SK-N-MC (cell line): ENCODE data around the gene MTMR10.

ENCODE experiments used
- DNase-seq: peaks from one replicate; pipeline ENCODE4 v3.0.0-alpha.2; 2011; ENCODE audit warnings: low read depth, low spot score
- H3K27ac ChIP-seq: fragments of 200-600 bp; sonication (generic); 2 replicates; pipeline ENCODE4 v1.5.1; 2016; ENCODE audit warnings: mixed run types
- H3K36me3 ChIP-seq: fragments of 200-600 bp; sonication (generic); 2 replicates; pipeline ENCODE4 v1.6.1; 2017; ENCODE audit warnings: antibody characterized with exemption, low read length, mixed read lengths; ENCODE audit not compliant: insufficient read depth
- H3K4me3 ChIP-seq: fragments of 200-600 bp; sonication (generic); 2 replicates; pipeline ENCODE4 v1.5.1; 2016
- H3K9ac ChIP-seq: fragments of 200-600 bp; sonication (generic); 2 replicates; pipeline ENCODE4 v1.8.0; 2017; ENCODE audit warnings: mixed run types, mixed read lengths; ENCODE audit not compliant: insufficient read length
- H3K9me3 ChIP-seq: fragments of 200-600 bp; sonication (generic); 2 replicates; pipeline ENCODE4 v1.6.1; 2017; ENCODE audit warnings: low read depth, mild to moderate bottlenecking, antibody characterized with exemption, low read length, moderate library complexity, mixed read lengths
- EZH2 ChIP-seq: fragments of 200-600 bp; sonication (generic); IDR thresholded peaks from one replicate; pipeline ENCODE4 v1.6.1; 2017; ENCODE audit warnings: antibody characterized with exemption
- FOXP2 ChIP-seq: optimal IDR thresholded peaks from 2 replicates; pipeline ENCODE3; 2011; ENCODE audit warnings: mild to moderate bottlenecking, moderate library complexity; ENCODE audit not compliant: insufficient read depth; ENCODE audit errors: extremely low read length, control extremely low read depth
- POLR2AphosphoS5 ChIP-seq: IDR thresholded peaks from 2 replicates; pipeline ENCODE4 v1.6.1; 2012; ENCODE audit warnings: mild to moderate bottlenecking, low read depth, low read length, borderline replicate concordance

Gene MTMR10, protein sequence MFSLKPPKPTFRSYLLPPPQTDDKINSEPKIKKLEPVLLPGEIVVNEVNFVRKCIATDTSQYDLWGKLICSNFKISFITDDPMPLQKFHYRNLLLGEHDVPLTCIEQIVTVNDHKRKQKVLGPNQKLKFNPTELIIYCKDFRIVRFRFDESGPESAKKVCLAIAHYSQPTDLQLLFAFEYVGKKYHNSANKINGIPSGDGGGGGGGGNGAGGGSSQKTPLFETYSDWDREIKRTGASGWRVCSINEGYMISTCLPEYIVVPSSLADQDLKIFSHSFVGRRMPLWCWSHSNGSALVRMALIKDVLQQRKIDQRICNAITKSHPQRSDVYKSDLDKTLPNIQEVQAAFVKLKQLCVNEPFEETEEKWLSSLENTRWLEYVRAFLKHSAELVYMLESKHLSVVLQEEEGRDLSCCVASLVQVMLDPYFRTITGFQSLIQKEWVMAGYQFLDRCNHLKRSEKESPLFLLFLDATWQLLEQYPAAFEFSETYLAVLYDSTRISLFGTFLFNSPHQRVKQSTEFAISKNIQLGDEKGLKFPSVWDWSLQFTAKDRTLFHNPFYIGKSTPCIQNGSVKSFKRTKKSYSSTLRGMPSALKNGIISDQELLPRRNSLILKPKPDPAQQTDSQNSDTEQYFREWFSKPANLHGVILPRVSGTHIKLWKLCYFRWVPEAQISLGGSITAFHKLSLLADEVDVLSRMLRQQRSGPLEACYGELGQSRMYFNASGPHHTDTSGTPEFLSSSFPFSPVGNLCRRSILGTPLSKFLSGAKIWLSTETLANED

GRCh38 chr15:30991255-30992235, at the start of gene MTMR10:
Gene MTMR10 (minus strand): TSS chr15:30991628. CDS start chr15:30991506, 122 bp downstream.
- TF ChIP-seq POLR2AphosphoS5 (peak; percentile 58), FOXP2 (no peak)
- peak within 1 kb of the TSS; percentile 60; the same call in 1 of the 2 replicates for H3K27ac ChIP-seq

GRCh38 chr15:31040611-31041010, 49.2 kb upstream of the MTMR10 start:
- no peak for DNase-seq
- H3K27ac ChIP-seq, result no peak overlapping the region
- no peak overlapping the region for H3K9ac ChIP-seq
- TF ChIP-seq POLR2AphosphoS5 (no peak), EZH2 (no peak), FOXP2 (no peak)
- H3K4me3 ChIP-seq, result no peak overlapping the region
- H3K9me3 ChIP-seq, result no peaks in the 10 kb centered on the region
- H3K36me3 ChIP-seq, result no peaks in the 10 kb centered on the region

More at GRCh38 chr15:30991255-30992235, at the start of gene MTMR10:
- Histone ChIP-seq H3K9ac (peak within 1 kb of the TSS; percentile 91), H3K36me3 (no peaks in the 10 kb centered on the region), H3K9me3 (no peaks in the 10 kb centered on the region), H3K4me3 (peak within 1 kb of the TSS; percentile 96)
- DNase-seq, result no peak

DNA sequence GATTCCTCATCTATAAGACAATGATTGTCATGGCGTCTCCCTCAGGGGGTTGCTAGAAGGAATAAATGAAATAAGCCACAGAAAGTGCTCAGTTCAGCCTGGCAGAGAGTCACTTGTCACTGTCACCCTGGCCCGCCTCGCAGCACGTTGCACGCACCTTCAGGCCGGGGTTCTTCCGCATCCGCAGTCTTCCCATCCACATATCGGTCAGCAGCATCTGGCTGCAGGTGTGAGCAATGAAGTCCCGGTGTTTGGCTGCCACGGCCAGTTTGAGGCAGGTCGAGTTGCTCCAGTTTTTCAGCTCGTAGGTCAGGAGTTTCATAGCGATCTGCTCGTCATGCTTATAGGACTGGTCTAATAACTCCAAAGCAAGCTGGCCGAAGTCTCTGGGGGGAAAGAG, 48.5 kb upstream of the MTMR10 start:
- no peak overlapping the region for H3K27ac ChIP-seq
- no peaks in the 10 kb centered on the region for H3K36me3 ChIP-seq
- H3K4me3 ChIP-seq, result no peak overlapping the region
- no peak for DNase-seq
- no peak overlapping the region for H3K9ac ChIP-seq
- H3K9me3 ChIP-seq, result no peaks in the 10 kb centered on the region
- TF ChIP-seq FOXP2 (no peak), POLR2AphosphoS5 (no peak), EZH2 (no peak)

DNA sequence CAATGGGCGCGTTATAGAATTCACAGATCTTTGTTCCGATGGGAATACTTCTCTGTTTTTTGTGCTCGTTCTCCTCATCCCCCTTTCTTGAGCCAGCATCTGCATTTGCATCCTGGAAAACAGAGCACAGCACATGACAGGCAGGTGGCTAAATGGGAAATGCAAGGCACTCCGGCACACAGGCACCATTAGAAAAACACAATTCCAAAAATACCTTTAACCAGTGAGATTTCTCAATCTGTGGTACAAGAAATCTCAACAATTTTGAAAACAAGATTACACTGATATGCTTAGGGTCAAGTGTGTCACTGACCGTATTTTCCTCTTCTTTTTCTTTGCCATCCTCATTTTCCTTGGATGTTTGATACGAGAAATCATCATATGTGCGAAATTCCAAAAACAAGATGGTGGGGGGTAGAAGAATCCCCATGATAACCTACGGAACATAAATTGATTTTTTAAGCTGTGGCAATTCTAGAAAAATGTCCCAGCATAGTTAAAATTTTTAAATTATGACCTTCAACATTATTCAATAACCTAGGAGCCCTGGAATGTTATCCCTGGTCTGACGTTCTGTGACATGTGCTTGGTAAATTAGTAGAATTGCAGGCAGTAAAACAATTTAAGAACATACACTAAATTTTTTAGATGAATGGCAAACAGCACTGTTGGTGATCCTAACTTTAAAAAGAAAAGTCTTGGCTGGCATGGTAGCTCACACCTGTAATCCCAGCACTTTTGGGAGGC, 46.5 kb upstream of the MTMR10 start:
- H3K9ac ChIP-seq, result no peak overlapping the region
- H3K27ac ChIP-seq, result no peak overlapping the region
- no peaks in the 10 kb centered on the region for H3K9me3 ChIP-seq
- H3K4me3 ChIP-seq, result no peak overlapping the region
- no peaks in the 10 kb centered on the region for H3K36me3 ChIP-seq
- TF ChIP-seq FOXP2 (no peak), EZH2 (no peak), POLR2AphosphoS5 (no peak)
- DNase-seq, result no peak

- Histone ChIP-seq H3K27ac (no peak overlapping the region), H3K4me3 (no peak overlapping the region), H3K9me3 (no peaks in the 10 kb centered on the region), H3K9ac (no peak overlapping the region), H3K36me3 (no peaks in the 10 kb centered on the region)
- TF ChIP-seq EZH2 (no peak), POLR2AphosphoS5 (no peak), FOXP2 (no peak)
- DNase-seq, result no peak
Measured at GRCh38 chr15:31036783-31037182, 45.4 kb upstream of the MTMR10 start.

DNA sequence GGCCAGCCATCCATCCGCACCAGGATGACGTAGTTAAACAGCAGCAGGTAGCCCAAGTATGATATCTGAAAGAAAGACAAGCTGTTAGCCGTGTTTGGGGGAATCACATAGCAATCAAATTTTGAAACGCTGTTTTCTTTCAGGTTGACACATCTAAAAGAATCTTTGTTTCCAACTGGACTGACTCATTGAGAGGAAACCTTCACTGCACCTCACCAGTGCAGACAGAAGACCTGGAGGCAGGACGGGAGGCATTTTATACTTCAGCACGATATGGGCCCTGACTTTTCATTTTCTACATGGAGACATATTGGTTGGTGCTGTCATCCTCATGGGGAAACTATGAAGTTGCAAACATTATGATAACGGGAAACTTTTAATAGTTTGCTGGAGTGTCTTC, 44.2 kb upstream of the MTMR10 start:
- DNase-seq, result no peak
- no peak for TF ChIP-seq POLR2AphosphoS5
- no peak for TF ChIP-seq FOXP2
- TF ChIP-seq EZH2, result no peak
- Histone ChIP-seq H3K4me3 (no peak overlapping the region), H3K36me3 (no peaks in the 10 kb centered on the region), H3K9ac (no peak overlapping the region), H3K27ac (no peak overlapping the region), H3K9me3 (no peaks in the 10 kb centered on the region)

DNA sequence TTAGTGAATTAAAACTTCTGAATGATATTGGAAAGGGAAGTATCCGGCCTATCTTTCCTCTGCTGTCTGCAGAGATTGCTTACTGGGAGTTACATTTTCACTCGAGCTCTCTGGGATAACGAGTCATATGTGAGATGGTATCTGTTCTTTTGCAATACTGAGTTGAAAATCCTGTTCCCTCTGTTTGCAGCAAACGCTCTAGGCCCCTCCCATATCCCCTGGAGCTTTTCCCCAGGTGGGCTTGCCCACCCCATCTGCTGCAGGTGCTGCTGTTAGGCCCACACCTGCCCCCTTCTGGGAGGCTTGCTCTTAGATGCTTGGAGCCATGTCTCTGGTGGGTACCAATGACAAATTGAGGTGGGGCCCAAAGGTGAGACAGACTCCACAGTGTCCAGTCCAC, 42.7 kb upstream of the MTMR10 start:
- H3K4me3 ChIP-seq, result no peak overlapping the region
- DNase-seq, result no peak
- no peak overlapping the region for H3K9ac ChIP-seq

More for the DNA sequence above, 42.7 kb upstream of the MTMR10 start:
- no peaks in the 10 kb centered on the region for H3K36me3 ChIP-seq
- H3K27ac ChIP-seq, result no peak overlapping the region
- H3K9me3 ChIP-seq, result no peaks in the 10 kb centered on the region
- TF ChIP-seq EZH2 (no peak), POLR2AphosphoS5 (no peak), FOXP2 (no peak)
